Ovary (tissue), 3 donors: ENCODE results near the gene GAP43.

ENCODE experiments used
- CTCF ChIP-seq, 3 donors: fragments of 450-650 bp in 2 of 3; fragments of 200-600 bp in 1 of 3; IDR thresholded peaks; one replicate each; pipeline versions ENCODE4 v1.5.1 to v1.8.0; 2016 to 2022; ENCODE audit warnings: antibody characterized with exemption in 3 of 3, mild to moderate bottlenecking in 1 of 3
- EP300 ChIP-seq: sonication (generic); formaldehyde crosslinking; IDR thresholded peaks from one replicate; pipeline ENCODE4 v1.6.1; 2017; ENCODE audit warnings: antibody characterized with exemption
- POLR2A ChIP-seq: fragments of 450-650 bp; IDR thresholded peaks from one replicate; pipeline ENCODE4 v1.6.1; 2017; ENCODE audit warnings: antibody characterized with exemption, mild to moderate bottlenecking, moderate library complexity
- donor health status: DM: no; HTN: no; CAD: no.

DNA sequence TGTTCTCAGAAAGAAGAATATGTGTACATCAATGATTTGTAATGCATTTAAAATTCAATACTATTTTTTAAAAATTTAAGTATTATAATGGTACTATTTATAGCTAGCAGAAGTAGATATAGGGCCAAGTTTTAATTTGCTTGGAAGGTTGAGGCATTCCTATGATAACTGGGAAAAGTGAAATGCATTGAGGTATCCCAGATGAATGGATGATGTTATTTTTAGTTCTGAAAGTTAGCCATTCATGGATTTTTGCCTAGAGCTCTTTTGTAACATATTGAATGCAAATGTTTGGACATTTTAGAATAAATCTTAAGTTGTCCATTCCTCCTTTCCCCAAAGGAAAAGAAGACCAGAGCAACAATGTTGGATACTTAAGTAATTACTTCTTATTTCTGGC lies 47.6 kb downstream of the GAP43 start:
- no peak for TF ChIP-seq CTCF (IDR thresholded peaks at IDR 0.05)
- no peak for TF ChIP-seq POLR2A
- TF ChIP-seq EP300 = no peak
